Measurements from ENCODE around the gene EML4. TPM values are rescaled to one million over a fixed set of nuclear protein-coding genes. Genes with fewer than 3 reads are reported as not detected.

EML4 gene
- total RNA-seq, 1 donor from 2014 or later = 68.2 TPM

- no peaks in the 10 kb centered on the region for H4K20me1 ChIP-seq (ENCODE audit: insufficient read depth, low read length)
- no peaks in the 10 kb centered on the region for H3K36me3 ChIP-seq (ENCODE audit: insufficient read depth, low read length)
- FAIRE-seq (no peak), DNase-seq (ENCODE audit: low read depth) (no peak)
- no peak overlapping the region for H2AFZ ChIP-seq (ENCODE audit: low read depth, low read length)
- H3K4me3 ChIP-seq (ENCODE audit: insufficient read depth, low read depth, low read length) = no peak overlapping the region
- no peaks in the 10 kb centered on the region for H3K27me3 ChIP-seq (ENCODE audit: insufficient read depth, low read length)
- peaks cover 10% of the 10 kb centered on the region for H3K4me1 ChIP-seq (ENCODE audit: insufficient read depth, low read length)
- Mint-ChIP-seq H3K27ac (ENCODE audit: unreplicated experiment) (no peak overlapping the region), H3K4me1 (ENCODE audit: low read depth, unreplicated experiment) (peaks cover 21% of the 10 kb centered on the region), H3K27me3 (ENCODE audit: low read depth, unreplicated experiment) (no peaks in the 10 kb centered on the region), H3K9me3 (ENCODE audit: unreplicated experiment) (no peaks in the 10 kb centered on the region), H3K4me3 (ENCODE audit: unreplicated experiment) (no peak overlapping the region), H3K36me3 (ENCODE audit: low read depth, unreplicated experiment) (no peaks in the 10 kb centered on the region)
- TF ChIP-seq CTCF (IDR thresholded peaks at IDR 0.05; ENCODE audit: insufficient read depth, low read depth, low read length) (no peak), EZH2 (IDR thresholded peaks at IDR 0.05; ENCODE audit: insufficient read depth, low read length) (no peak)
- no peak overlapping the region for H3K4me2 ChIP-seq (ENCODE audit: low read length)
- H3K9me3 ChIP-seq (ENCODE audit: insufficient read depth, low read depth, low read length) = no peaks in the 10 kb centered on the region
- H3K9ac ChIP-seq (ENCODE audit: low read length) = no peak overlapping the region
- peaks cover 60% of the 10 kb centered on the region for H3K79me2 ChIP-seq (ENCODE audit: insufficient read depth, low read length)
- no peak overlapping the region for H3K27ac ChIP-seq (ENCODE audit: low read depth, low read length)
Measured at GRCh38 chr2:42205337-42205736, 36.2 kb downstream of the EML4 start.

GRCh38 chr2:42207826-42208225 lies 38.7 kb downstream of the EML4 start:
- Histone ChIP-seq H3K4me2 (ENCODE audit: low read length) (no peak overlapping the region), H2AFZ (ENCODE audit: low read depth, low read length) (no peak overlapping the region), H4K20me1 (ENCODE audit: insufficient read depth, low read length) (peaks cover 5% of the 10 kb centered on the region), H3K9me3 (ENCODE audit: insufficient read depth, low read depth, low read length) (no peaks in the 10 kb centered on the region), H3K36me3 (ENCODE audit: insufficient read depth, low read length) (no peaks in the 10 kb centered on the region), H3K27ac (ENCODE audit: low read depth, low read length) (no peak overlapping the region), H3K79me2 (ENCODE audit: insufficient read depth, low read length) (peaks cover 61% of the 10 kb centered on the region), H3K4me3 (ENCODE audit: insufficient read depth, low read depth, low read length) (no peak overlapping the region), H3K9ac (ENCODE audit: low read length) (no peak overlapping the region), H3K27me3 (ENCODE audit: insufficient read depth, low read length) (no peaks in the 10 kb centered on the region), H3K4me1 (ENCODE audit: insufficient read depth, low read length) (no peaks in the 10 kb centered on the region)
- no peaks in the 10 kb centered on the region for H3K27me3 Mint-ChIP-seq (ENCODE audit: low read depth, unreplicated experiment)
- peaks cover 8% of the 10 kb centered on the region for H3K4me1 Mint-ChIP-seq (ENCODE audit: low read depth, unreplicated experiment)
- H3K9me3 Mint-ChIP-seq (ENCODE audit: unreplicated experiment) = no peaks in the 10 kb centered on the region
- H3K27ac Mint-ChIP-seq (ENCODE audit: unreplicated experiment) = no peak overlapping the region
- no peaks in the 10 kb centered on the region for H3K36me3 Mint-ChIP-seq (ENCODE audit: low read depth, unreplicated experiment)
- no peak for DNase-seq (ENCODE audit: low read depth)
- no peak for TF ChIP-seq CTCF (IDR thresholded peaks at IDR 0.05; ENCODE audit: insufficient read depth, low read depth, low read length)
- no peak for TF ChIP-seq EZH2 (IDR thresholded peaks at IDR 0.05; ENCODE audit: insufficient read depth, low read length)
- FAIRE-seq = no peak
- no peak overlapping the region for H3K4me3 Mint-ChIP-seq (ENCODE audit: unreplicated experiment)

- Histone ChIP-seq H4K20me1 (ENCODE audit: insufficient read depth, low read length) (peaks cover 16% of the 10 kb centered on the region), H3K79me2 (ENCODE audit: insufficient read depth, low read length) (peaks cover 63% of the 10 kb centered on the region), H3K4me1 (ENCODE audit: insufficient read depth, low read length) (no peaks in the 10 kb centered on the region), H3K4me2 (ENCODE audit: low read length) (no peak overlapping the region), H3K4me3 (ENCODE audit: insufficient read depth, low read depth, low read length) (no peak overlapping the region), H3K36me3 (ENCODE audit: insufficient read depth, low read length) (no peaks in the 10 kb centered on the region), H3K9ac (ENCODE audit: low read length) (no peak overlapping the region), H3K27ac (ENCODE audit: low read depth, low read length) (no peak overlapping the region), H3K27me3 (ENCODE audit: insufficient read depth, low read length) (no peaks in the 10 kb centered on the region), H3K9me3 (ENCODE audit: insufficient read depth, low read depth, low read length) (no peaks in the 10 kb centered on the region), H2AFZ (ENCODE audit: low read depth, low read length) (no peak overlapping the region)
- no peaks in the 10 kb centered on the region for H3K9me3 Mint-ChIP-seq (ENCODE audit: unreplicated experiment)
- H3K27ac Mint-ChIP-seq (ENCODE audit: unreplicated experiment) = no peak overlapping the region
- H3K36me3 Mint-ChIP-seq (ENCODE audit: low read depth, unreplicated experiment) = no peaks in the 10 kb centered on the region
- no peak overlapping the region for H3K4me3 Mint-ChIP-seq (ENCODE audit: unreplicated experiment)
- H3K4me1 Mint-ChIP-seq (ENCODE audit: low read depth, unreplicated experiment) = peaks cover 13% of the 10 kb centered on the region
- TF ChIP-seq CTCF (IDR thresholded peaks at IDR 0.05; ENCODE audit: insufficient read depth, low read depth, low read length) (no peak), EZH2 (IDR thresholded peaks at IDR 0.05; ENCODE audit: insufficient read depth, low read length) (no peak)
- no peaks in the 10 kb centered on the region for H3K27me3 Mint-ChIP-seq (ENCODE audit: low read depth, unreplicated experiment)
- DNase-seq (ENCODE audit: low read depth) = no peak
- no peak for FAIRE-seq
Measured at GRCh38 chr2:42210203-42210602, 41.0 kb downstream of the EML4 start.

All from astrocyte (in vitro differentiated cells and primary cell).